G401.6 (cell line): Measurements from ENCODE around the gene SLC38A9.
"Not testable (repeated sequence)": the region's sequence is repeated elsewhere in the genome, so short reads cannot be mapped to it uniquely, and the experiment has no call there.

ENCODE experiments used
- FAIRE-seq: peaks from 2 replicates; lab custom pipeline; 2012; peaks lifted over from hg19 to GRCh38; lab: Jason Lieb, UNC

SLC38A9 gene

DNA sequence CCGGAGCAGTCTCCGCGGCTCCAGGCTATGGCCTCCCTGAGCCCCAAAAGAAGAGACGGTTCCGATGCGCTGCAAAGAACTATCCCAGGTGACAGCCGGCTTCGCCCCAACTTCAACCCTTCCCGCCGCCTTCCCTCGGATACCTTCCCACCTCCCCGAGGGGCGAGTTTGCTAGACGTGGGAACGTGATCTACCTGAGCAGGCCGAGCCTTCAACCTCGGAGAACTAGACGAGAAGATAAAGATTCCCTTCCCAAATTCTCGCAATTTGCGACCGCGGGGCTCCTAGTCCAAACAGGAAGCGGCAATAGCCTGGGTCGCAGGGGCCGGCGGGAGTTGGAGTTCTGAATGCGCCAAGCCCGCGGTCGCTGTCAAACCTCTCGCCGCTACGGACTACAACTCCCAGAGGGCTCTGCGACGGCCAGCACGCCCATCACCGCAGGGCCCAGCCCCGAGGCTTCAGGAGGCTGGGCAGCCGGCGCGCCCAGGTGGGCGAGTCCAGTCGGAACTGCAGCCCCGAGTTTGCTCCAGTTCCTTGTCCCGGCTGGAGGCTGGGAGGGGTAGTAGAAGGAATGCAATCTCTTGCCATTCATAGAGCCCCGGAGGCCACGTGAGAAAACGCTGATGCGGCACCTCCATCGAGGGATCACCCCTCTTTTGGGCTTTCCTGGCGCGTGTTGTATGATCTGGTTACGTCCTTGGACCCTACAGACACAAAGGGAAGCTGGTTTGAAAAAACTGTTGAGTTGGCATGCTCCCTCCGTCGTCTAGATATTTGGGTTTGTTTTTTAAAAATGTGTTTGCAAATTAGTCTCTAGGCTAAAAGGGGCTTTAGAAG, at the start of gene SLC38A9:
SLC38A9 (minus strand) TSS at position 302 of the 837 bp plus-strand sequence. CDS start 14,366 bp downstream, outside the sequence.
- peak; percentile 96 for FAIRE-seq

DNA sequence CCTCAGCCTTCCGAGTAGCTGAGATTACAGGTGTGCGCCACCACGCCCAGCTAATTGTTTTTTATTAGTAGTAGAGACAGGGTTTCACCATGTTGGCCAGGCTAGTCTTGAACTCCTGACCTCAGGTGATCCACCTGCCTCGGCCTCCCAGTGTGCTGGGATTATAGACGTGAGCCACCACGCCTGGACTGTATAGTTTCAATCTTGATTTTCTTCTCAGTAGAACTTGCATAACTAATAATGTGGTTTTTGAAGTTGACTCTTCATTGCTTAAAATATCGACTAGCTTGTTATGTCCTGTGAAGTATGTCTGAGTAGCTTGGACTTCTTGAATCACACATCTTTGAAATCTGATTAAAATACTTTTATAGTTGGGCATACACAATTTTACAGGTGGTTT, 49.6 kb upstream of the SLC38A9 start:
- not testable (repeated sequence) for FAIRE-seq

DNA sequence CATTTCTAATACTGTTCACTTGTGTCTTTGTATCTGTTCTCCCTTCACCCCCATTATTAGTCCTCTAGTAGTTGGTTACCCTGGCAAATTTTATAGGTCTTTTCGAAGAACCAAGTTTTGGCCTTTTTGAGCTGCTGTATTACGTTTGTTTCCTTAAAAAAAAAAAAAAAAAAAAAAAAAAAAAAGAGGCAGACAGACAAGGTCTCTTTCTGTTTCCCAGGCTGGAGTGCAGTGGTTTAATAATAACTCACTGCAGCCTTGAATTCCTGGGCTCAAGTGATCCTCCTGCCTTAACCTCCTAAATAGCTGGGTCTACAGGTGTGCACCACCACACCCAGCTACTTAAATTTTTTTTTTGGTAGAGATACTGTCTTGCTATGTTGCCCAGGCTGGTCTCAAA, 46.6 kb upstream of the SLC38A9 start:
- no peak for FAIRE-seq

DNA sequence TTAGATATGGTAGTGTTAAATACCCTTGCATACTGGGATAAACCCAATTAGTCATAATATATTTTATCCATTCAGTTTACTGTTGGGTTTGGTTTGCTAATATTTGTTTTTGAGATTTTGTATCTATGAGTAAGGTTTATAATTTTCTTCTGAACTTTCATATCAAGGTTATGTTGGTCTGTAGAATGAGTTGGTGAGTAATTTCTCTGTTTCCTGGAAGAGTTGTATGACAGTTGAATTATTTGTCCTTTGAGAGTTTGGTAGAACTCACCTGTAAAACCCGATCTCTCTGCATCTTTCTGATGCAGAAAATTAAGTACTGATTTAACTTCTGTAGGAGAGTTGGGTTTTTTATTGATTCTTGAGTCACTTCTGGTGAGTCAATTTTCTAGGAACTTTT, 46.1 kb upstream of the SLC38A9 start:
- no peak for FAIRE-seq

DNA sequence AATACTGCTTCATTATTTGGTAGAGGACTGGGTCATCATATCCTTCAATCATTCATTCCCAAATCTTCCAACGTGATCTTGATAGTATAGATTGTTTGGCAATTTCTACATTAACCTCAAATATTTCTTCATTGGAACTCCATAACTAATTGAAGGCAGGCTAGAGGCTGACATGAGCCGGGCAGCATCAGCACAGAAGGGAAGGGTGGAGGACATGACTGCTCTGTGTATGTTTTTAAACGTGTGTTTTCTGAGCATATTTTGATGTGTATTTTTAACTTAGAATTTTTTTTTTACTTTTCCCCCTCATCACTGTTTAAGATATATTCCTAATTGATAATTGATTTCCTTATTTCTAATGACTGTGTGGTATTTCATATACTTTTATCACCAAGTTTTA, 38.4 kb upstream of the SLC38A9 start:
- no peak for FAIRE-seq

- FAIRE-seq: no peak
Observed at GRCh38 chr5:55750063-55750462, 37.9 kb upstream of the SLC38A9 start.

- no peak for FAIRE-seq
Observed at GRCh38 chr5:55749387-55749786, 37.3 kb upstream of the SLC38A9 start.

- no peak for FAIRE-seq
Observed at GRCh38 chr5:55747778-55748318, 35.7 kb upstream of the SLC38A9 start.

GRCh38 chr5:55742778-55743177, 30.7 kb upstream of the SLC38A9 start:
- FAIRE-seq: no peak

DNA sequence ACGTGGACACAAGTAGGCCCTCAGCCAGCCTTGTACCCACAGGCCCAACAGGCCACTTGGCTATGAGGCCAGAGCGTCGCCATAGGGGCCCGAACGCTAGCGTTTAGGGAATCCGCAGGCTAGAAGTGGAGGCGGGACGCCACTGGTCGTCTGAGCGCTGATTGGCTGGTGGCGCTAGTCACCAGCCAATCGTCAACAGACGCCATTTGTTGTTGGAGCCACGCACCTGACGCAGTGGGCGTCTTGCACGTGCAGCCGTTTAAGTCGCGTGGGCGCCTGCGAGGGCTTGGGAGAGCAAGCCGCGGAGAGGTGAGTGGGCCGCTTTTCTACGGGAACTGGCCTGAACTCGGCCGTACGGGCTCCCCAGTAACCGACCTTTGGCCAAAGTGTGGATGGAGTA, 25.7 kb upstream of the SLC38A9 start, which contains the start of gene DDX4:
DDX4 (plus strand) TSS at position 269 of the 400 bp plus-strand sequence. CDS start 903 bp downstream, outside the sequence.
- no peak for FAIRE-seq

GRCh38 chr5:55734658-55735057, 22.5 kb upstream of the SLC38A9 start:
- no peak for FAIRE-seq

DNA sequence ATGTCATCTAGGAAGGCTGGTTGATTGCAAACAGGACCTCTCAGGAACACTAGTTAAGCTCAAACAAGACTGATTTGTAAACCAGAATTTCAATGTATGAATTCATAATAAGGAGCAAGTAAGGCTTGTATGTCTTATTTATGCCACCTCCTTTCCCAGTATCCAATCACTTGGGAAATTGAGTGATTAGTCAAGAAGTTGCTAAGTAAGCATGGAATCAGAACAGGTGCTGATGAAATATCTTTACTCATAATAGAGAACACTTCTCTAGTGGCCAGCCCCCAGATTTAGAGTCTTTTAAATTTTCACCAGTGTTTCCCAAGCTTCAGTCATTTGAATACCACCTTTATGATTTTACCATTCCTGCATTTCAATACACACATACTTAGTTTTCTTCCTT, 20.5 kb upstream of the SLC38A9 start:
- FAIRE-seq: no peak

DNA sequence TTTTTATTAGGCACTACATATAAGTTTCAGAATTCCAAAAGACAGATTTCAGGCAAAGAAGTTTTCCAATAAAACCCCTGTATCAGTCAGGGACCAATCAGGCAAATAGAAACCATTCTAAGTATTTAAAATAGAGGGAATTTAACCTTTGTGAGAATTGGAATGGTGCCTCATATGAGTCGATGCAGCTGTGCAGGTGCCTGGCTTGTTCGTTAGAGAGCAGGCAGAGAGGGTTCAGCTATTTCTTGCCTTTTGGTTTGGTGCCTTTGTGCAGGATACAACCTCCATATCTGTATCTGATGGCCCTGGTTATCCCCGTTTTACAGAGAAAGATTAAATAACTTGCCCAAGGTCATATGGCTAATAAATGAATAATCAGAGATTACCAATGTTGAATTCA, 19.7 kb upstream of the SLC38A9 start:
- FAIRE-seq: no peak

DNA sequence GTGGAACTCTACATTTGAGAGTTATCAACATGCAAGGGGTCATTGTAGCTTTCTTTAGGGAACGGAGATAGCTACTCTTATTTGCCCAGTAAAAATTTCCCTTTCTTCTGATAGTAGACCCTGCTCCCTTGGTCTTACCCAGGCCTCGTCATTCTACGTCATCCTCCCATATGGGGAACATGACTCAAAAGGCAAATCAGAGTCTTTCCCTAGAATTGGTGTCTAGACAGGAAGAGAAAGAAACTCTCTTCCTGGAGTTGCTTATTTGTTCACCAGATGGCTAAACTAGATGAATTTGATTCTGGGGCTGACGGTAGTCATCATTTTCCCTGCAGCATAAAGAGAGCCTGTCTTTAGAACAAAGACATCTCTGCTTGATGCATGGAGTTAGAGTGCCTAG, 12.2 kb upstream of the SLC38A9 start:
- no peak for FAIRE-seq

DNA sequence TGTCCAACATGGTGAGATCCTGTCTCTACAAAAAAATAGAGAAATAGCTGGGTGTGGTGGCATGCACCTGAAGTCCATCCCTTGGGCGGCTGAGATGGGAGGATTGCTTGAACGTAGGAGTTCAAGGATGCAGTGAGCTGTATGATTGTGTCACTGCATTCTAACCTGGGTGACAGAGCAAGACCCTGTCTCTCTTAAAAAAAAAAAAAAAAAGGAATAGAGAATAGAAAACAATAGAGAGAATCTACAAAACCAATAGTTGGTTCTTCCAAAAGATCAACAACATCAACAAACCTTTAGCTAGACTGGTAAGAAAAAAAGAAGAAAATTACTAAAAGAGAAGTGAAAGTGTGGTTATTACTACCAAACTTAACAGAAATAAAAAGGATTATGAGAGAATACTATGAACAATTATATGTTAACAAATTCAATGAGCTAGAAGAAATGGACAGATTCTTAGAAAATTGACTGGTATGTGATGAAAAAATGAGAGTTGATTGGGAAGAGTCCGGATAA, 8.1 kb upstream of the SLC38A9 start:
- FAIRE-seq: no peak

DNA sequence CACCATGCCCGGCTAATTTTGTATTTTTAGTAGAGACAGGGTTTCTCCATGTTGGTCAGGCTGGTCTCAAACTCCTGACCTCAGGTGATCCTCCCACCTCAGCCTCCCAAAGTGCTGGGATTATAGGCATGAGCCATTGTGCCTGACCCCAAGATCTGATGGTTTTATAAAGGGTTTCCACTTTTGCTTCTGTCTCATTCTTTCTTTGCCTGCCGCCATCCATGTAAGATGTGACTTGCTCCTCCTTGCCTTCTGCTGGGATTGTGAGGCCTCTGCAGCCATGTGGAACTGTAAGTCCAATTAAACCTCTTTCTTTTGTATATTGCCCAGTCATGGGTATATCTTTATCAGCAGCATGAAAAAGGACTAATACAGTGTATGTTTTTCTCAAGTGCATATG, 6.9 kb upstream of the SLC38A9 start:
- not testable (repeated sequence) for FAIRE-seq

- no peak for FAIRE-seq
Observed at GRCh38 chr5:55715519-55716078, 3.5 kb upstream of the SLC38A9 start.

DNA sequence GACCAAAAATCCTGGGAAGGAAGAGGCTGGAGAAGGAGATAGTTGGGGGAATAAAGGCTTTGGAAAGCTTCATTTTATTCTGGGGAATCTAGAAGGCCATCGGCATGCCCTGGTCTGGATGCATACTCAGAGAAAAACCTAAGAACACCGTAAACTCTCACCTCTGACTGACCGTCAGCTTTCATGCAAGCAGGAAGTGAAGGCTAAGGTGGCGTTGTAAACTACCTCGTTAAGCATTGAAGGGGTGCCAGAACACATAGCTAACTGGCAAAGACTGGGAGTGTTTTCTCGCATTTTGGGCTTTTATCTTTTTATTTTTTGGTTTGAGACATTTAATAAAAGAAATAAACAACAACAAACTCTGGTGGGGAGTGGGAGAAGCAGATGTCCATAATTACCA, 2.6 kb upstream of the SLC38A9 start:
- no peak for FAIRE-seq

GRCh38 chr5:55714339-55714738, 2.2 kb upstream of the SLC38A9 start:
- no peak for FAIRE-seq

- FAIRE-seq: no peak
Observed at GRCh38 chr5:55713871-55714270, 1.7 kb upstream of the SLC38A9 start.

DNA sequence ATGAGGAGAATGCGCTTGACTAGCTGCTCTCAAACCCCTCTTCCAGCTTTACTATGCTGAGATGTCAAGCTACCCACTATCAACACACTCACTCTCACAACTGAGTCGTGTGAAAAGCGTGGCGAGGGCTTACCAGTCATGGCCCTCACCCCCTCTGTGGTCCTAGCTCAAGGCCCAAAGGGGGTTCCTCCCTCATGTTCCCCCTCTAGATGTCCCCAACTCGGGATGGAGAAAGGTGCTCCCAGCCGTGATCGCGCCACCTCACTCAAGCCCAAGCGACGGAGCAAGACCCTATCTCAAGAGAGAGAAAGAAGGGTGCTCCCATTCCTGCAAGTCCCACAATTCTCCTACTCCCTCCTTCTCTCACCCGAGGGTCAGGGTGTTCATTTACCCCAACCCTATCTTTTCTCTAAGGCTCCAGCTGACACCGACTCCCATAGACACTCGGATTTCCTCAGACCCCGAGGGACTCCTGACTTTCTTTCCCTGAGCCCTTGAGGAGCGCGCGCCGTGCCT, 559 bp downstream of the SLC38A9 start:
- no peak for FAIRE-seq

DNA sequence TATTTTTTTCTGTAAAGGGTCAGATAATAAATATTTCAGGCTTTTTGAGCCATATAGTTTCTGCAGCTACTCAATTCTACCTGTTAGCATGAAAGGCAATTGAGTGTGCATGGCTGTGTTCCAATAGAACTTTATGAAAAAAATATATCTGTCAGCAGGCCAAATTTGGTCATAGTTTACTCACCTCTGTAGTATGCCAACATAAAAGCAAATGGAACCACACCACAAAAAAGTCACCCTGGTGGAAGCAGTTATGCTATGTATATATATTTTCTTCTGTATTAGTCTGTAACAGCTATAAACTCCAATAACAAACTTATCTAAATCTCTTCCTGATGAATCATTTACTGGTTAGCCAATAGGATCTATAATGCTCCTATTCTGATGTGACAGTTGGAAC, 3.4 kb downstream of the SLC38A9 start:
- no peak for FAIRE-seq

DNA sequence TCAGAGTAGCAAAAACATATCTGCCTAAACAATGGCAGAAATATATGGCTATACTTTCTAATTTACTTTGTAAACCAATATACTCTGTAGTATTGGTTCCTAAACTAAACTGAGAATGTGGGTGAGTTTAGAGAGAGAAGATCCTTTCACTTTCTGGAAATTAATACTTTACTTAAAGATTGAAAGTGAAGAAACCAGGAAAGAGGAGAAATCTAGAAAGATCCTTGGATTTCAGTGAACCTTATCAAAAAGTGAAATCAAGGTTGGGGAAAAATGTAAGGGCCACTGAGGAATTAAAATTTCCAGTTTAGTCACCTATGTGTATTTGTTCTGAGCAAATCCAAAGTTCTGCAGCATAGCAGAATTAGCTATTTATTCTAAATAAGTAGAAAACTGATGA, 5.9 kb downstream of the SLC38A9 start:
- FAIRE-seq: no peak
